HEK293T (cell line): Measurements from ENCODE around the gene DBN1.

Experiments
- CTCF ChIA-PET: fragments of 350-600 bp; formaldehyde crosslinking; extraction: SDS; loops from one replicate; lab custom pipeline; 2021; ENCODE audit warnings: antibody characterized with exemption, inconsistent platforms; lab: Yijun Ruan, JAX
- POLR2A ChIA-PET: fragments of 350-600 bp; formaldehyde crosslinking; extraction: SDS; loops from one replicate; lab custom pipeline; 2020; ENCODE audit warnings: antibody characterized with exemption, inconsistent platforms; lab: Yijun Ruan, JAX
- DNase-seq: peaks from one replicate; pipeline ENCODE4 v3.0.0; 2012; ENCODE audit warnings: mixed read lengths; ENCODE audit errors: extremely low spot score
- ARNT ChIP-seq: fragments of 450-650 bp; IDR thresholded peaks from 2 replicates; pipeline ENCODE4 v1.6.1; 2017; ENCODE audit warnings: mild to moderate bottlenecking
- BHLHE40 ChIP-seq: fragments of 450-650 bp; IDR thresholded peaks from 2 replicates; pipeline ENCODE4 v1.6.1; 2016; ENCODE audit warnings: mild to moderate bottlenecking, moderate library complexity, borderline replicate concordance
- ELF4 ChIP-seq: fragments of 450-650 bp; IDR thresholded peaks from 2 replicates; pipeline ENCODE4 v1.6.1; 2017; ENCODE audit warnings: antibody characterized with exemption
- FOXA1 ChIP-seq: fragments of 450-650 bp; IDR thresholded peaks from 2 replicates; pipeline ENCODE4 v1.6.1; 2016; ENCODE audit warnings: mild to moderate bottlenecking
- FOXK2 ChIP-seq: fragments of 450-650 bp; IDR thresholded peaks from 2 replicates; pipeline ENCODE4 v1.6.1; 2016; ENCODE audit warnings: mild to moderate bottlenecking
- FOXM1 ChIP-seq: fragments of 450-650 bp; IDR thresholded peaks from 2 replicates; pipeline ENCODE4 v1.6.1; 2017; ENCODE audit warnings: mild to moderate bottlenecking, borderline replicate concordance
- HDGF ChIP-seq: fragments of 450-650 bp; IDR thresholded peaks from 2 replicates; pipeline ENCODE4 v1.6.1; 2017; ENCODE audit warnings: antibody characterized with exemption, borderline replicate concordance
- L3MBTL2 ChIP-seq: fragments of 450-650 bp; conservative IDR thresholded peaks from 2 replicates; pipeline ENCODE4 v1.6.1; 2016; ENCODE audit warnings: mild to moderate bottlenecking
- LEF1 ChIP-seq: fragments of 450-650 bp; IDR thresholded peaks from 2 replicates; pipeline ENCODE4 v1.6.1; 2017; ENCODE audit warnings: mild to moderate bottlenecking, borderline replicate concordance
- NFRKB ChIP-seq: fragments of 450-650 bp; IDR thresholded peaks from 2 replicates; pipeline ENCODE4 v1.6.1; 2016; ENCODE audit warnings: mild to moderate bottlenecking, moderate library complexity
- SP1 ChIP-seq: fragments of 450-650 bp; IDR thresholded peaks from 2 replicates; pipeline ENCODE4 v1.6.1; 2017
- SUZ12 ChIP-seq: fragments of 450-650 bp; IDR thresholded peaks from 2 replicates; pipeline ENCODE4 v1.6.1; 2016; ENCODE audit warnings: mild to moderate bottlenecking
- ZNF384 ChIP-seq: fragments of 450-650 bp; IDR thresholded peaks from 2 replicates; pipeline ENCODE4 v1.6.1; 2016
- TF ChIP-seq, protein P1 (sequence below): fragments of 450-650 bp; IDR thresholded peaks from 2 replicates; pipeline ENCODE4 v1.6.1; 2016

The DBN1 gene

GRCh38 chr5:177499842-177500241 is 26.4 kb upstream of the DBN1 start:
- no peak for TF ChIP-seq BHLHE40
- ChIA-PET CTCF (interaction anchor here (0.6 to 1.9 kb wide), 3 partner anchors 24 to 80 kb away, joined by 3 to 4 read pairs (median 3); no protein-coding TSS in a partner anchor), POLR2A (interaction anchor here (1.3 kb wide), 1 partner anchor 109 kb away, joined by 3 read pairs; no protein-coding TSS in a partner anchor)
- DNase-seq: no peak

DNA sequence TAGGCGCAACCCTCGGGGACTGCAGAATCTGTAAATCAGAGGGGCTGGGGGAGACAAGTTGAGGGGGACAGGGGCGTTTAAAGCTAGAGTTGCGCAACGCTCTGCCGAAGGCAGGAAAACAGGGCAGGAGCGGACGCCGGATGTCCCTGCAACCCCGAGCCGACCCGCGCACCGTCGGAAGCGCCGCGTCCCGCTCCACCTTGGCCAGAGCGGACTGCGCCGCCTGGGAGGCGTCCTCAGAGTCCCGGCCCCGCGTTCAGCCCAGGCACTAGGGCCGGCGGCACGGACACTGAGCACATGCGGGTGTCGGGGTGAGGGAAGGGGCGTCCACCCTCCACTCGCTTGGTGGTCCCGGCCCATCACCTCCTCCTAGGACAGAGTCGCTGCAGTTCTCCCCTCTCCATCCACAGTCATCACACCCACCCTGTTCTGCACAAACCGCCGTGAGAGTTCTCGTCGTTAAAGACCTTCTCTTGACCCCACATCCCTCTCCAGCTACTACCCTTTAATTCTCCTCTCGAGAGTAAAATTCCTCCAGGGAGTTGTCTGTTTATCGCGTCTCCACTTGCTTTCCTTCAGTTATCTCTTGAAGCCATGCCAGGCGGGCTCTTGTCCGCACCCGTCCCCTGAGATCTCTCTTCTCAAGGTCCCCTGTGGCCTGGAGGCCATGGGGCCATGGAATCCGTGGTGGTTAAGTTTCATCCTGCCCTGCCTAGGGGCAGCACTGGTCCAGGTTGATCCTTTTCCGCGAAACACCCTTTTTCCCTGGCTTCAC is 24.8 kb upstream of the DBN1 start:
- DNase-seq: no peak
- ChIA-PET POLR2A (interaction anchor here (0.6 to 3.7 kb wide), 8 partner anchors 11 to 101 kb away, joined by 3 to 21 read pairs (median 4); partner anchors contain the start of genes B4GALT7, DDX41, DOK3 and TMED9), CTCF (interaction anchor here (3.8 kb wide), 1 partner anchor 43 kb away, joined by 23 read pairs; no protein-coding TSS in a partner anchor)
- TF ChIP-seq, protein P1, sequence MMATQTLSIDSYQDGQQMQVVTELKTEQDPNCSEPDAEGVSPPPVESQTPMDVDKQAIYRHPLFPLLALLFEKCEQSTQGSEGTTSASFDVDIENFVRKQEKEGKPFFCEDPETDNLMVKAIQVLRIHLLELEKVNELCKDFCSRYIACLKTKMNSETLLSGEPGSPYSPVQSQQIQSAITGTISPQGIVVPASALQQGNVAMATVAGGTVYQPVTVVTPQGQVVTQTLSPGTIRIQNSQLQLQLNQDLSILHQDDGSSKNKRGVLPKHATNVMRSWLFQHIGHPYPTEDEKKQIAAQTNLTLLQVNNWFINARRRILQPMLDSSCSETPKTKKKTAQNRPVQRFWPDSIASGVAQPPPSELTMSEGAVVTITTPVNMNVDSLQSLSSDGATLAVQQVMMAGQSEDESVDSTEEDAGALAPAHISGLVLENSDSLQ: no peak
- TF ChIP-seq SUZ12 (no peak), ZNF384 (no peak), LEF1 (no peak), ELF4 (no peak), NFRKB (no peak), FOXM1 (no peak), SP1 (no peak), BHLHE40 (no peak), ARNT (no peak), FOXK2 (no peak), HDGF (no peak), FOXA1 (no peak), L3MBTL2 (no peak)

GRCh38 chr5:177497292-177498012 is 24.0 kb upstream of the DBN1 start, which contains the start of gene PDLIM7:
TSS of gene PDLIM7 (minus strand) at chr5:177497604. CDS start at chr5:177496512, 1,092 bp downstream.
- POLR2A ChIA-PET: interaction anchor here (0.6 to 3.7 kb wide), 14 partner anchors 12 to 177 kb away, joined by 3 to 21 read pairs (median 3); partner anchors contain the start of genes B4GALT7, DDX41, DOK3 and GRK6
- DNase-seq: peak; percentile 98

GRCh38 chr5:177496727-177497291 is 23.4 kb upstream of the DBN1 start:
- CTCF ChIA-PET: interaction anchor here (0.6 to 3.8 kb wide), 4 partner anchors 11 to 42 kb away, joined by 4 to 23 read pairs (median 6); no protein-coding TSS in a partner anchor
- peak; percentile 91 for DNase-seq
- POLR2A ChIA-PET: interaction anchor here (0.6 to 3.7 kb wide), 15 partner anchors 14 to 184 kb away, joined by 3 to 21 read pairs (median 3); partner anchors contain the start of genes DDX41, GRK6 and TMED9

More at GRCh38 chr5:177497292-177498012, 24.0 kb upstream of the DBN1 start, which contains the start of gene PDLIM7:
- TF ChIP-seq HDGF: peak; percentile 97
- TF ChIP-seq FOXM1: no peak
- CTCF ChIA-PET: interaction anchor here (0.6 to 3.8 kb wide), 2 partner anchors 10 to 42 kb away, joined by 4 to 23 read pairs; no protein-coding TSS in a partner anchor

DNA sequence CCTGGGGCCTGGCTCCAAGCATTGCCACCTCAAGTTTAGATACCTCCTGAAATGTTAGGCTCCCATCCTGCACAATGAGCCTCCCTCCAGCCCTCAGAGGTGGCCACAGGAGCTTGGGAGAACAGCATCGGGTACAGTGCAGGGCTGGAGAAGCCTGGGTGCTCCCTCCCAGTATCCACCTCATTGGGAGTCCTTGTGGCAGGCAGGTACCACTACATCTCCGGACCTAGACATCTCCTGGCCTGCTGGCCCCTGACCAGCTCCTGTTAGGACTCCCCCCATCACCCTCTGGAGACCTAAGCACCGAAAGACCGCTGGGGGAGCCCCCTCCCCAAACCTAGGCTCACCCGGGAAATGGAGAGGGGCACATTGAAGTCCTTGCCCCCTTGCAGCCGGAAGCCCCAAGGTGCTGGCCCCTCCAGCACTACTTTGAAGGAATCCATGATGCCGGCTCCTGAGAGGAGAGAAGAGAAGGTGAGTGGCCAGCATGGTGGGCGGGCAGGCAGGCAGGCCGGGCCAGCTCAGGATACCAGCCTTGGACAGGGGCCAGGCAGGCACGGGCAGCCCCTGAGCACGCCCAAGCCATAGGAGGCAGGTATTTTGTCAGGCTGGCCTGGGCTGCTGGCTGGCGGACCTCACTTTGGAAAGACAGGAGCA is 22.8 kb upstream of the DBN1 start:
- DNase-seq: peak; percentile 60
- ChIA-PET CTCF (interaction anchor here (1.4 to 3.8 kb wide), 5 partner anchors 24 to 110 kb away, joined by 3 to 23 read pairs (median 6); no protein-coding TSS in a partner anchor), POLR2A (interaction anchor here (0.8 to 3.7 kb wide), 11 partner anchors 11 to 184 kb away, joined by 3 to 21 read pairs (median 4); partner anchors contain the start of genes DBN1, DDX41 and GRK6)

More at GRCh38 chr5:177496727-177497291, 23.4 kb upstream of the DBN1 start:
- no peak for TF ChIP-seq FOXA1
- TF ChIP-seq HDGF: peak; percentile 75; the same call in 1 of the 2 replicates

DNA sequence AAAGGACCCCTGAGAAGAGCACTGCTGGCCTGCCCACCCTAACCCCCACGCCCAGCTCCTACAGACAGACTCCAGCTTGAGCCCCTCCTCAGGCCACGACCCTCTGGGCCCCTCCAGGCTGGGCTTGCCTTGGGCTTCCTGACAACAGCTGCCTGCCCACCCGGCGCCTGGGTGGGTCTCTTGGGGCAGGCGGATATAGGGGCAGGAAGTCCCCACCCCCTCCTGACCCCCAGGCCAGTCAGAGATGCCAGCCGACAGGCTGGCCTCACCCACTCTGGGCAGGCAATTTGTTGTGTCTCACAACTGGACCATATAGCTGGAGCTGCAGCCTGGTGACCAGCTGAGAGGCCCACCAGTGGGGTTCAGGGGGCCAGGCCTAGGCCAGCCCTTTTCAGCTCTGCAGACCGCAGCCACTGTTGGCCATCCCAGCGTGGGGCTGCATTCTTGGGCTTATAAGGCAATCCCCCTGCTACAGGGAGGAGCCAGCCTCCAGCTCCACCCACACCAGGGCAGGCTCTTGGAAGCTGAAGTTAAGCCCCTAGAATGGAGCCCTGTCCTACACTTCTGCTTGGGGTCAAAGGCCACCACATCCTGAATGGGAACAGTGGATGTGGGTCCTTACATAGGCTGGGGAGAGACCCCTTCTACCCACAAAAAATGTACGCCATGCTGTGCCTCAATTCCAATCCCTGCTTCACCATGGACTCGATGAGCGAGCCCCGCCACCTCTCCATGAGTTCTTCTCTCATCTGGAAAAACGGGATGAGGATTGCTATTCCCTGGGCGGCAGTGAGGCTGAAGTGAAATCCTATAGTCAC is 22.0 kb upstream of the DBN1 start:
- ChIA-PET POLR2A (interaction anchor here (0.6 to 3.7 kb wide), 9 partner anchors 10 to 249 kb away, joined by 3 to 21 read pairs (median 4); partner anchors contain the start of genes DBN1, DDX41 and GRK6), CTCF (interaction anchor here (0.5 to 3.8 kb wide), 8 partner anchors 23 to 382 kb away, joined by 3 to 23 read pairs (median 4); no protein-coding TSS in a partner anchor)
- TF ChIP-seq, protein P1: no peak
- TF ChIP-seq LEF1 (no peak), HDGF (0 out of 2 replicates have a peak, but pooled peaks have one; percentile 67)
- peak; percentile 57 for DNase-seq

More for the DNA sequence above, 22.8 kb upstream of the DBN1 start:
- TF ChIP-seq FOXM1 (no peak), HDGF (peak; percentile 20; the same call in 1 of the 2 replicates), FOXK2 (no peak), SP1 (no peak)
